ENCODE measurements around the gene MARK1. TPM values are rescaled to one million over a fixed set of nuclear protein-coding genes. Genes with fewer than 3 reads are reported as not detected.

Gene MARK1
- total RNA-seq, 1 donor from 2014 or later: 13.2 TPM

- no peak overlapping the region for H3K4me3 ChIP-seq
- no peak for DNase-seq (ENCODE audit: low spot score)
- no peak overlapping the region for H3K27ac Mint-ChIP-seq
- no peaks in the 10 kb centered on the region for H3K9me3 ChIP-seq (ENCODE audit: low read depth)
- peaks cover 17% of the 10 kb centered on the region for H3K36me3 ChIP-seq
- no peaks in the 10 kb centered on the region for H3K9me3 Mint-ChIP-seq
- H2AFZ ChIP-seq (replicated peaks): no peak overlapping the region
- H4K20me1 ChIP-seq (ENCODE audit: low read depth): no peaks in the 10 kb centered on the region
- no peak for TF ChIP-seq EZH2phosphoT487 (IDR thresholded peaks at IDR 0.05)
- no peak for TF ChIP-seq EZH2 (IDR thresholded peaks at IDR 0.05)
- no peak for TF ChIP-seq CTCF (IDR thresholded peaks at IDR 0.05)
- no peak overlapping the region for H3K27ac ChIP-seq
- no peak overlapping the region for H3K4me2 ChIP-seq
- peaks cover 7% of the 10 kb centered on the region for H3K36me3 Mint-ChIP-seq
- H3K4me3 Mint-ChIP-seq: no peak overlapping the region
- no peaks in the 10 kb centered on the region for H3K4me1 ChIP-seq
- no peaks in the 10 kb centered on the region for H3K27me3 Mint-ChIP-seq (ENCODE audit: insufficient read depth, low read depth)
- no peak overlapping the region for H3K9ac ChIP-seq
- H3F3A ChIP-seq (ENCODE audit: low read depth): no peaks in the 10 kb centered on the region
- H3K27me3 ChIP-seq: no peaks in the 10 kb centered on the region
- H3K4me1 Mint-ChIP-seq: no peaks in the 10 kb centered on the region
- H3K79me2 ChIP-seq (ENCODE audit: low read depth): no peaks in the 10 kb centered on the region
Measured at GRCh38 chr1:220655961-220656740, 128.2 kb downstream of the MARK1 start.

- no peak overlapping the region for H3K27ac Mint-ChIP-seq
- Histone ChIP-seq H3K4me3 (no peak overlapping the region), H3K4me2 (no peak overlapping the region)
Measured at GRCh38 chr1:220666349-220666748, 138.4 kb downstream of the MARK1 start.

GRCh38 chr1:220669005-220669404 is 141.1 kb downstream of the MARK1 start:
- no peaks in the 10 kb centered on the region for H3K9me3 ChIP-seq (ENCODE audit: low read depth)
- no peaks in the 10 kb centered on the region for H3K79me2 ChIP-seq (ENCODE audit: low read depth)
- no peak overlapping the region for H3K9ac ChIP-seq
- no peak overlapping the region for H3K4me3 Mint-ChIP-seq
- H3K27ac ChIP-seq: no peak overlapping the region
- no peaks in the 10 kb centered on the region for H3K4me1 ChIP-seq
- no peak for DNase-seq (ENCODE audit: low spot score)
- no peaks in the 10 kb centered on the region for H4K20me1 ChIP-seq (ENCODE audit: low read depth)
- H2AFZ ChIP-seq (replicated peaks): no peak overlapping the region
- peaks cover 5% of the 10 kb centered on the region for H3K9me3 Mint-ChIP-seq
- no peaks in the 10 kb centered on the region for H3F3A ChIP-seq (ENCODE audit: low read depth)
- no peaks in the 10 kb centered on the region for H3K36me3 ChIP-seq
- H3K4me1 Mint-ChIP-seq: no peaks in the 10 kb centered on the region
- H3K27ac Mint-ChIP-seq: no peak overlapping the region
- no peak overlapping the region for H3K4me3 ChIP-seq
- H3K4me2 ChIP-seq: no peak overlapping the region
- H3K27me3 ChIP-seq: no peaks in the 10 kb centered on the region
- no peaks in the 10 kb centered on the region for H3K27me3 Mint-ChIP-seq (ENCODE audit: insufficient read depth, low read depth)
- no peaks in the 10 kb centered on the region for H3K36me3 Mint-ChIP-seq
- no peak for TF ChIP-seq CTCF (IDR thresholded peaks at IDR 0.05)
- TF ChIP-seq EZH2phosphoT487 (IDR thresholded peaks at IDR 0.05): no peak
- TF ChIP-seq EZH2 (IDR thresholded peaks at IDR 0.05): no peak

More at GRCh38 chr1:220666349-220666748, 138.4 kb downstream of the MARK1 start:
- Histone ChIP-seq H3K9ac (no peak overlapping the region), H3K79me2 (ENCODE audit: low read depth) (no peaks in the 10 kb centered on the region), H3K27me3 (no peaks in the 10 kb centered on the region), H3K9me3 (ENCODE audit: low read depth) (no peaks in the 10 kb centered on the region), H3K36me3 (no peaks in the 10 kb centered on the region), H2AFZ (replicated peaks) (no peak overlapping the region), H4K20me1 (ENCODE audit: low read depth) (no peaks in the 10 kb centered on the region), H3K4me1 (no peaks in the 10 kb centered on the region), H3F3A (ENCODE audit: low read depth) (no peaks in the 10 kb centered on the region), H3K27ac (no peak overlapping the region)
- Mint-ChIP-seq H3K4me1 (no peaks in the 10 kb centered on the region), H3K27me3 (ENCODE audit: insufficient read depth, low read depth) (peaks cover 2% of the 10 kb centered on the region), H3K4me3 (no peak overlapping the region), H3K36me3 (peaks cover 3% of the 10 kb centered on the region), H3K9me3 (peaks cover 5% of the 10 kb centered on the region)
- DNase-seq (ENCODE audit: low spot score): no peak
- TF ChIP-seq EZH2 (IDR thresholded peaks at IDR 0.05) (no peak), EZH2phosphoT487 (IDR thresholded peaks at IDR 0.05) (no peak), CTCF (IDR thresholded peaks at IDR 0.05) (no peak)
